ENCODE measurements around the gene PLAC8L1. TPM values are rescaled to one million over a fixed set of nuclear protein-coding genes. Genes with fewer than 3 reads are reported as not detected.
A peak's percentile ranks its signal among the peaks of the same experiment; 100 is the strongest.

Gene PLAC8L1
- total RNA-seq, 1 donor from 2014 or later, result 0.53 TPM

- DNase-seq (ENCODE audit: low read depth) (no peak), FAIRE-seq (no peak)
- Histone ChIP-seq H3K4me3 (ENCODE audit: low read depth, low read length) (no peak overlapping the region), H3K27me3 (ENCODE audit: control insufficient read depth, insufficient read depth, low read length) (no peaks in the 10 kb centered on the region), H3K36me3 (ENCODE audit: control insufficient read depth, insufficient read depth, low read length) (no peaks in the 10 kb centered on the region)
- no peak for TF ChIP-seq CTCF (IDR thresholded peaks at IDR 0.05; ENCODE audit: insufficient read depth, low read length, severe bottlenecking)
Observed at GRCh38 chr5:146107901-146108300, 2.5 kb upstream of the PLAC8L1 start.

GRCh38 chr5:146103594-146103993 lies 1.8 kb downstream of the PLAC8L1 start:
- H3K36me3 ChIP-seq (ENCODE audit: control insufficient read depth, insufficient read depth, low read length), result no peaks in the 10 kb centered on the region

GRCh38 chr5:146101646-146102045 lies 3.7 kb downstream of the PLAC8L1 start:
- Histone ChIP-seq H3K4me3 (ENCODE audit: low read depth, low read length) (no peak overlapping the region), H3K36me3 (ENCODE audit: control insufficient read depth, insufficient read depth, low read length) (no peaks in the 10 kb centered on the region), H3K27me3 (ENCODE audit: control insufficient read depth, insufficient read depth, low read length) (no peaks in the 10 kb centered on the region)
- no peak for FAIRE-seq
- DNase-seq (ENCODE audit: low read depth), result no peak
- TF ChIP-seq CTCF (IDR thresholded peaks at IDR 0.05; ENCODE audit: insufficient read depth, low read length, severe bottlenecking), result no peak

More at GRCh38 chr5:146103594-146103993, 1.8 kb downstream of the PLAC8L1 start:
- DNase-seq (ENCODE audit: low read depth) (peak; percentile 86), FAIRE-seq (no peak)
- no peak overlapping the region for H3K4me3 ChIP-seq (ENCODE audit: low read depth, low read length)
- no peaks in the 10 kb centered on the region for H3K27me3 ChIP-seq (ENCODE audit: control insufficient read depth, insufficient read depth, low read length)
- no peak for TF ChIP-seq CTCF (IDR thresholded peaks at IDR 0.05; ENCODE audit: insufficient read depth, low read length, severe bottlenecking)

- no peak for DNase-seq (ENCODE audit: low read depth)
- H3K27me3 ChIP-seq (ENCODE audit: control insufficient read depth, insufficient read depth, low read length), result no peaks in the 10 kb centered on the region
- H3K4me3 ChIP-seq (ENCODE audit: low read depth, low read length), result no peak overlapping the region
- no peaks in the 10 kb centered on the region for H3K36me3 ChIP-seq (ENCODE audit: control insufficient read depth, insufficient read depth, low read length)
- no peak for TF ChIP-seq CTCF (IDR thresholded peaks at IDR 0.05; ENCODE audit: insufficient read depth, low read length, severe bottlenecking)
- FAIRE-seq, result no peak
Observed at GRCh38 chr5:146098047-146098446, 7.3 kb downstream of the PLAC8L1 start.

- FAIRE-seq (no peak), DNase-seq (ENCODE audit: low read depth) (peak; percentile 59)
- H3K36me3 ChIP-seq (ENCODE audit: control insufficient read depth, insufficient read depth, low read length), result no peaks in the 10 kb centered on the region
- no peak for TF ChIP-seq CTCF (IDR thresholded peaks at IDR 0.05; ENCODE audit: insufficient read depth, low read length, severe bottlenecking)
- H3K4me3 ChIP-seq (ENCODE audit: low read depth, low read length), result no peak overlapping the region
- H3K27me3 ChIP-seq (ENCODE audit: control insufficient read depth, insufficient read depth, low read length), result no peaks in the 10 kb centered on the region
Observed at GRCh38 chr5:146091881-146092280, 13.5 kb downstream of the PLAC8L1 start.

- no peaks in the 10 kb centered on the region for H3K36me3 ChIP-seq (ENCODE audit: control insufficient read depth, insufficient read depth, low read length)
- no peak overlapping the region for H3K4me3 ChIP-seq (ENCODE audit: low read depth, low read length)
- DNase-seq (ENCODE audit: low read depth) (no peak), FAIRE-seq (no peak)
- TF ChIP-seq CTCF (IDR thresholded peaks at IDR 0.05; ENCODE audit: insufficient read depth, low read length, severe bottlenecking), result no peak
- H3K27me3 ChIP-seq (ENCODE audit: control insufficient read depth, insufficient read depth, low read length), result no peaks in the 10 kb centered on the region
Observed at GRCh38 chr5:146089287-146089686, 16.1 kb downstream of the PLAC8L1 start.
